GM21723 (cell line): ENCODE measurements around the gene ATP2B2.
"Not testable (repeated sequence)": the region's sequence is repeated elsewhere in the genome, so short reads cannot be mapped to it uniquely, and the experiment has no call there.

Experiments
- ATAC-seq: cut with Tn5 transposase; IDR thresholded peaks from one replicate; pipeline ENCODE4 v1.9.1; 2021; ENCODE audit warnings: mild to moderate bottlenecking, moderate library complexity; ENCODE audit not compliant: unreplicated experiment

ATP2B2 gene

DNA sequence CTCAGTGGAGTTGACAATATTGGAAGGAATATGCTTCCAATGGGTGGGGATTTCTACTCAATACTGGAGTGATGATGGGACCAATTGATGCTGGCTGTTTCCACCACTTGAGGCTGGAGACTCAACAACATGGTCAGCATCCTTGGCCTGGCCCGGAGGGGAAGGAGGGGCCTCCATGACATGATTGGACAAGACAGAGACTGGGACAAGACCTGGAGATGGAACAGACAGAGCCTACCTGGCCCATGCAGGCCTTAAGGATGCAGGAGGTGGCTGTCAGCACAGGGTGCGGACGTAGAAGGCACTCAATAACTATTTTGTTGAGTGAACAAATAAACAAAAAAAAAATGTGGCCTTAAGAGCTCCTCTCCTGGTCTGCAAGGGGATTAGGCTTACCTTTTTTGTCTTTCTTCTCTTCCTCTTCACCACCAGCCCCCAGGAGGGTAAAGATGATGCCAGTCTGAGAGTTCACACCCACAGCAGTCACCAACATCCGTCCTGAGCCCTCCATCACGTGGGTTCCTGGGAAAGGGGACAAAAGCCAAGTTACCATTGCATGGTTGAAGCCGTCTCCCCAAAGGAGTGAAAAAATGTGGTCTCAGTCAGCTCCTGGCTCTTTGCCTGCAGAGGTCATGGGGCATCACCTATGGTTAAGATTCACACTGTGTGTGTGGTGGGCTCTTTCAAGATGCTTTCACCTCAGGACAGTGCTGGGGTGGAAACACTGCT, 117.3 kb downstream of the ATP2B2 start:
- no peak for ATAC-seq

DNA sequence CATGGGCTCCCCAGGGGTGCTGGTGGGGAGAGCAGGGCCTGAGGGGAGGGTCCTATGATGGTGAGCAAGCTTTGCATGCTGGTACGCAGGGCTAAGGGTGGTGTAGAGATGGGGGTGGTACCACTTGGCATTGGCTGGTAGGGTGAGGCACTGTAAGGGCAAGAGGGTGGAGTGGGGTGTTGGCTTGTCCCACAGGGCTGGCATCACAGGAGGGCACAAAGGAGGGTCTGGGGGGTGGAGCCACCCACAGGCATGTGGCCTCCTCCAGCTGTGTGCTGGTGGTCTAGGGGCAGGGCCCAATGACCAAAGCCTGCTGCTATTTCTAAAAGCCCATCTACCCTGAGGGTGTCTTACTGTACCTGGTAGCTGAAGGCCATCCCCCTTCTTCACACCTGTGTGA, 119.3 kb downstream of the ATP2B2 start:
- no peak for ATAC-seq

DNA sequence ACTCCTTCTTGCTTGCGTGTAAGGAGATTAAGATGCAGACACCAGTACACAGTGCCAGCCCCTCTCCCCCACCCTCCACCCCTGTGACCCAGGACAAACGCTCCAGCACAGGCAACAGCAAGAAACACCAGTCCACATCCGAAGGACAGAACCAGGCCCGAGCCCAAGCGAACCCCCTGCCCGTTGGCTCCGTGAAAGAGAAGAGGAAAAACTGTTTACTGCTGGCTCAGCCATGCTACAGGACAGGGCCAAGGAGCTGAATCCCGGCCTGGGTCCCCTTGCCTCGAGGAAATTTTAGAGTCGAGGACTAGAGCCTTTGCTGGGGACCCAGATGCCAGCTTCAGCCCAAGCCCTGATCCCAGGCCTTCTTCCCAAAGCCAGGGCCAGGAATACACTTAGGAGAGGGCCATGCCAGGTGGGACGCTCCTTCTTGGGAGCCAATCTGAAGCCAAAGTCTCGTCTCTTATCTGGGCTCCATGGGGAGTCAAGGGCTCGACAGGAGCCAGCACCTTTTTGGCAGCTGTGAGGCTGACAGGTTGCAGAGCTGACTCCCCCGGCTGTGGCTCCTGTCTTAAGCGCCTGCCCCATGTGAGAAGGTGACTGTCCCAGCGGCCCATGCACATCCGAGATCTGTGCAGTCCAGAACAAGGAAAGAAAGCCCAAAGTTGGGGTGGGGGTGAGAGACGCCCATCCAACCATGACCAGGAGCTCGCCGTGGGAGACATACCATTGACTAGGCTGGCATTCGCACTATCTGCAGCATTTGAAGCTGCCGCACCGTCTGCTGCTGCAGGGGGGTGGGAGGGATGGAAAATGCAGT, 120.6 kb downstream of the ATP2B2 start:
- no peak for ATAC-seq

DNA sequence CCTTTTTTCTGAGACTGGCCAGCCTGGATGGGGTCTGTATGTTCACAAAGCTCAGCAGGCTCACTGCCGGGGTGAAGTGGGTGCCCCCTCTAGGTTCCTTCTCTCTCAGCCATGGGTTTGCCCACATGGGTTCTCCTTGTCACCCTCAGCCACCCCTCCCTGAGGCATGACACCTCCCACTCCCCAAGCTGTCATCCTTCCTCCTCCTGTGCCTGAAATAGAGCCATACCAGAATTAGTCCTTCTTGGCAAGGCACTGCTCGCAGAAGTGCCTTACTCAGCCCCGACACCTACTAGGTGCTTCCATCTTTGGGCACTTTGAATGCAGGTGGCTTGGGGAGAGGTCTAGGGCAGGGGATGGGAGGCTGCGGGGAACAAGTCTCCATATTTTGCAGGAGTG, 121.5 kb downstream of the ATP2B2 start:
- no peak for ATAC-seq

DNA sequence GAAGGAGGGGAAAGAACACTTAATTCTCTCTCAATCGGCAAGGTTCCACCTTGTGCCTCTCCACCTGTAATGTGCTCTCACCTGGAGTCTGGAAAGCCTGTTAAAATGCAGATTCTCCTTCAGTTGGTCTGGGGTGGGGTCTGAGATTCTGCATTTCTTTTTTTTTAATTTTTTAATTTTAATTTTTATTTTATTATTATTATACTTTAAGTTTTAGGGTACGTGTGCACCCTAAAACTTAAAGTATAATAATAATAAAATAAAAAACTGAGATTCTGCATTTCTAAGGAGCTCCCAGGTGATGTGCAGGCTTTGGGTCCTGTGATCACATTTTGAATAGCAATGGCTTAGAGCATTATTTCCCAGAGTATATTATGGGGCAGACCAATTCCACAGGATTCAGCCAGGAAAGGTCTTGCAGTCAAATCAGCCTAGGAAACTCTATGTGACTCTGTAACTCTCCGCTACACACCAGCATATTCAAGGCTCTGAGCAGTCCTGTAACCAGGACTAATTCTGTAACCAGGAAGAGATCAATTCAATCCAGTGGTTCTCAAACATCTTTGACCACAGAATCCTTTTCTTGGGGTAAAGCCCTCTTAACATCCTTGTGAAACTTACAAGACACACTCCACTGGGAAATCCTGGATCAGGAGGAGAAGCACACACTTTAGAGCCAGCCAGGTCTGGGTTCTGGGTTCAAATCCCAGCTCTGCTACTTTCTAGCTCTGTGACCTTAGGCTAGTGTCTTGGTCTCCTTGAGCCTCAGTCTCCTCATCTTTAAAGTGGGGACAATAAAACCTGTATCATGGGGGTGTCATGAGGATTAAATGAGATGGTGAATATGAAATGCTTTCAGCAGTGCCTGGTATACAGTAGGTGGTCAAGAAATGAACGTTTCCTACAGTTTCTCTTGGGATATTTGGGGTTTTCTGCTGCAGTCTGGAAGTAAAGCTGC, 122.2 kb downstream of the ATP2B2 start:
- ATAC-seq, result no peak

DNA sequence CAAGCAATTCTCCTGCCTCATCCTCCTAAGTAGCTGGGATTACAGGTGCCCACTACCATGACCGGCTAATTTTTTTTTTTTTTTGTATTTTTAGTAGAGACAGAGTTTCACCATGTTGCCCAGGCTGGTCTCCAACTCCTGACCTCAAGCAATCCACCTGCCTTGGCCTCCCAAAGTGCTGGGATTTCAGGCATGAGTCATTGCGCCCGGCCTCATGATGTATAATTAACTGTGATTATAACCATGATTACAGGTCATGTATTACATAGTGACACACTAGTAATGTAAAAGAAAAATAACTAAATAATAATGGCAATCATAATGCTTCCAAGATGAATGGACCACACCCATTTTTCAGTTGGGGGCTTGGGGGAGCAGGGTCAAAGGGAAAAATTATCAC, 122.9 kb downstream of the ATP2B2 start:
- ATAC-seq, result not testable (repeated sequence)

DNA sequence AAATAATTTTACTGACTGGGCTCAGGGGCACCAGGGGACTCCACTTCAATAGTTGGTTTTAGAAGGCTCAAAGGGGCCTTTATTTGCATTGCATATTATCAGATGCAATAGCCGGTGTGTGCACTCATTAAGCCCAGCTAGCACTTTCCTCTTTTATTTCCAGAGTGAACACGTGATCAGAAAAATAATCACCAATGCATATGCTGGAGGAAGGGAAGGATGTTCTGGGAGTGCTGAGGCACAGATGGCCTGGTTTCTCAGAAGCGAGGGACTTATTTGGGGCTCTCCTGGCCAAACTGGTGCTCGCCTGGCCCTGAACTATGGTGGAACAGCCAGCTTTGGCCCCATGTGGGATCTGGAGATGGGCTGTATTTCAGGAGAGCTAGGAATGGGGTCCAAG, 124.0 kb downstream of the ATP2B2 start:
- ATAC-seq, result no peak

DNA sequence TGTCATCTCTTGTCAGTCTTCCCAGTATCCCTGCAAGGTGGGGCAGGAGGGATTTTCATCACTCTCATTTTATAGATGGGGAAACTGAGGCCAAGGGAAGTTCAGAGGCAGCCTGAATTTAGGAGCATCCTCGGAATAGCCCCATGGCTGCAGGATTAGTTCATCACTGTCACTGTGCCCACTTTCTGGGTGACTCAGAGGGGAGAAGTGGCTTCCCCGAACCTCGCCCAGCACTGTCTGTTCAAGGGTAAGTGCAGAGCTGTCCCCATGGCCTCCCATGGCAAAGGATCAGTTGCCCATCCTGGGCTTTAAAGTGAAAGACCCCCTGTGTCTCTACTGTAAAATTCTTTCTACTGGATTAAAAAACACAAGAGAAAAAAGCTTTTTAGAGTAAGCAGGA, 124.5 kb downstream of the ATP2B2 start:
- no peak for ATAC-seq

DNA sequence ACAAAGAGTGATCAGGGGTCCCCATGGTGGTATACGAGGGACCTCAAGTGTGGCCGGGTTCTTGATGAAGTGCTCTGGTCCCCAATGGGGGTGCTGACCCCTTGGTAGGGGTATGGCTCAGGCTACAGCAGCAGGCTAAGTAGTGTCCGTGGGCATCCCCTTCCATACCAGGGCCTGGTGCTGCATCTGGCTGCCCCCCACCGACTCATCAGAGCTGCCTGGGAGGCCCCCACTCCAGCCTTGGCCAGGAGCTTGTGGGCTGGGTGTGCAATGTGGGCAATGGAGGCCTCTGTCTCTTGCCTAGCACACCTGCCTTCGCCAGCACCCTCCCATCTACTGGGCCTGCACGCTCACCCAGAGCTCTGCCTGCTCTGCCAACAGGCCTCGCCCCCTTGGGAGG, 125.4 kb downstream of the ATP2B2 start:
- ATAC-seq, result no peak

DNA sequence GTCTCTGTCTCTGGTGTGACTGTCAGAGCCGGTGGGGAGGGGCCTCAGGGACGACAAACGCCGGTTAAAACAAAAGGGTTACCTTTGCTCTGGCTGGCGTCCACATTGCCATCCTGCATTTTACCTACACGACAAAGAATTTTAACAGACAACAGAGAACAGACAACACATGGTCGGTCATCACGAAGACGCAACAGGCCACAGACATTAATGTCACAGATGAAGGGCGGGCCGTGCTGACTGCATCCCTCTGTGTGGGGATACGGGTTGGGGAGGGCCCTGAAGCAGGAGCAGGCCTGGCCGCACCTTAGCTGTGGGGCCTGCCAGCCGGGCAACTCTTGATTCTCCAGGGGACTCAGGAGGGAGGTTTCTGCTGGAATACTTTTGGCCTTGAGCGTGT, 126.2 kb downstream of the ATP2B2 start:
- ATAC-seq, result no peak

DNA sequence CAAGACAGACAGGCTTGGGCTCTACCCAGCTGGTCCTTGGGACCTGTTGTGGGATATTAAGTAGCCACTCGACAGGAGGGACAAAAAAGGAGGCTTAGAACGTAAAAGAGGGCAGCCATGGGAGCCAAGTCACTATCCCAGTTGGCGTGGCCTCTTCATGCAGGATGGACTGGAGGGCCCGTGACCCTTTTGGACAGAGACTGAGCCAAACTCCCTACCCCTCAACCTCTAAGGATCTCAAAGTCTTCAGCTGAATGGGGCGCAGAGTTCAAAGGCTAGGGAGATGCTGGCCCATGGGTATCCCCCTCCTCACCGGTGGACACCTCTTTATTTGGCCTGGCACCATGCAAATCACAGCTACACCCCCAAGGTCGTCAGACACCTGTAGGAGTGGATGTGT, 126.6 kb downstream of the ATP2B2 start:
- no peak for ATAC-seq

DNA sequence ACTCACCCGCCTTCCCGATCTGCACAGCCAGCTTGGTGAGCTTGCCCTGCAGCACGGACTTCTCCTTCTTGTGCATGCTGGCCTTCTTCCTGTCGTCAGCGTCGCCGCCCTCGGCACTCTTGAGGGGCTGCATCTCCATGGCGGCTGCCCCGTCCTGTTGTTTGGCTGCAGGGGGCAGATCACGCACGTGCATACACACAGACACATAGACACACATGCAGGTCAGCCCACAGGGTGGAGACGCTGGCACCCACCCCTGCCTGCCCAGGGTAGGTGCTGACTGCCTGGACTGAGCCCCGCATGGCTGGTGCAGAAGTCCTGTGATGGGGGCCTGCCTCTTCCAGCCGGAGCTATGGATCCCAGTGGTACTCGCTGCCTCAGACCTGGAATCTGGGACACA, 127.1 kb downstream of the ATP2B2 start:
- no peak for ATAC-seq

DNA sequence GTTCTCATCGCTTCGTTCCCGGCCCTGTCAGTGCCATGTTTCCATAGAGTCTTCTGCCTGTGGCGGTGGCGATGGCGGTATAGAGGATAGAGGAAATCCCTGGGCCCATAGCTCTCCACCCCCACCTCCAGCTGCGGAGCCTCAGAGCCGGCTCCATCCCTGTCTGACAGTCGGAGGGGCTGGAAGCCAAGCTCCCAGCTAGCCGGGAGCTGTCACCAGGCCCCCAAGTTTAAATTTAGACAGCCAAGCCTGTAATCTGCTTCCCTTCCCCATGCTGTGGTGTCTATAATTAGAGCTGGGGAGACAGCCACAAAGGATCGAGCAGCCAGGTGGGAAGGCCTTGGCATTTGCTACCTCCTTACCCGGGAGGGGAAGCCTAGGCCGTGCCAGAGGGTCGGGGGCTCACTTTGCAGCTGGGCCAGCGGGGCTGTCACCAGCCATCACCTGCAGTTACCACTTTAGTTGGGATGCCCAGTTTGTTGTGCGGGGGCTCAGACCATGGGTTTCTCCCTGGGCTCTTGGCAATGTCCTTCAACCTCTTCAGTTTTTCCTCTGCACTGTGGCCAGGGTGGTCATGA, 128.1 kb downstream of the ATP2B2 start:
- ATAC-seq, result no peak

DNA sequence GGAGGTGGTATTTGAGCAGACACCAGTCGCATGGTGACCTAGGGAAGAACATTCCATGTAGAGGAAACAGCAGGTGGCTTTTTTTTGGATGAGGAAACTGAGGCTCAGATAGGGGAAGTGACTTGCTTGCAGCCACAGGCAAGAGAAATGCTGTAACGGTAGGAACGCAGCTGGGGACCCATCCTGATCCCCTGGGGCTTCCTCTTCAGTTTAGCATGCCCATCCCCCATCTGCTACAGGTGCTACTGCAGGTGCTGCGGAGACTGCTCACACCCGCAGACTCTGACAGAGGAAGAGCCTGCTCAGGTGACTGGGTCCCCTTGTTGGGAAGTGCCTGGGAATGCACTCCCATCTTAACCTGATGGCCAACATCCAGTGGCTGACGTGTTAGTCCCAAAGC, 129.0 kb downstream of the ATP2B2 start:
- ATAC-seq, result no peak

DNA sequence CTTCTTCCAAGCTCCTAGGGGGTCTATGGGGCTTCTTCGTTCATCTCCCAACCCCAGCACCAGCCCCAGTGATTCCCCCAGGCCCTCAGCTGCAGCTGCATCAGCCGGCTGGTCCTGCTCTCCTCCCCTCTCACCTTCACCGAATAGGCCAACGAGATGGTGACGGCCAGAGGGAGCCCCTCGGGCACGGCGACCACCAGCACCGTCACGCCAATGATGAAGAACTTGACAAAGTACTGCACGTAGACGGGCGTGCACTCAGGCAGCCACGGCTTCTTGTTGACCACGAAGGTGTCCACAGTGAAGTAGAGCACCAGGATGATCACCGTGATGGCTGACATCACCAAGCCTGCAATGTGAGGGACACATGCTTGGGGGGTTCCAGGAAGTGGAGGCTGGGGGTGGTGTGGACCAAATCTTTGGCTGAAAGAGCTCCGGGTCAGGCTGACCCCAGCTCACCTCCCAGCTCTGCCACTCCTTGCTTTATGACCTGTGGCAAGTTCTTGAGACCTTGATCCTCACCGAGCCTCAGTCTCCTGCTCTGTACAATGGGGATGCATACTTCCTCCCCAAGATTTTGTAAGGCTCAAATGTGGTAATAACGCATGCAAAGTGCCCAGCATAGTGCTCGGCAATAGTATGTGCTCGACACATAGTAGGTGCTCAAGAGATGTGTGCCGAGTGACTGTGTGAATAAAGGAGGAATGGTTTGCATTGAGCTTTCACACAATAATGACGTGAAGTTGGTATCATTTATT, 129.9 kb downstream of the ATP2B2 start:
- ATAC-seq, result no peak

DNA sequence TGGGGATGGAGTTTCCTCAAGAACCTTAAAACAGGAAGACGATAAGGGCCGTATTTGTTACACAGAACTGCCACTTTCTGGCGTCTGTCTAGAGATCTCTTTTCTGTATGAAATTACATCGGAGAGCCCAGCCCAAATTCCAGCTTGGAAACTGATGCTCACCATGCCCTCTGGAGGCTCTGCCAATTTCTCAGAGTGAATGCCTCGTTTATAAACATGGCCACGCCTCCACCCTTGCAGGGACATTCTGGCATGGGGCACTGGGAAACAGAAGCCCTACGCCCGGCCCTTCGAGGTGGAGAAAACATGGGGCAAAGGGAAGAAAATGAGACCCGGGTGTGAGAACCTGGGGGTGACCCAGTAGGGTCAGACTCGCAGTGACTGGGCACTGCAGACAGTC, 131.1 kb downstream of the ATP2B2 start:
- no peak for ATAC-seq

DNA sequence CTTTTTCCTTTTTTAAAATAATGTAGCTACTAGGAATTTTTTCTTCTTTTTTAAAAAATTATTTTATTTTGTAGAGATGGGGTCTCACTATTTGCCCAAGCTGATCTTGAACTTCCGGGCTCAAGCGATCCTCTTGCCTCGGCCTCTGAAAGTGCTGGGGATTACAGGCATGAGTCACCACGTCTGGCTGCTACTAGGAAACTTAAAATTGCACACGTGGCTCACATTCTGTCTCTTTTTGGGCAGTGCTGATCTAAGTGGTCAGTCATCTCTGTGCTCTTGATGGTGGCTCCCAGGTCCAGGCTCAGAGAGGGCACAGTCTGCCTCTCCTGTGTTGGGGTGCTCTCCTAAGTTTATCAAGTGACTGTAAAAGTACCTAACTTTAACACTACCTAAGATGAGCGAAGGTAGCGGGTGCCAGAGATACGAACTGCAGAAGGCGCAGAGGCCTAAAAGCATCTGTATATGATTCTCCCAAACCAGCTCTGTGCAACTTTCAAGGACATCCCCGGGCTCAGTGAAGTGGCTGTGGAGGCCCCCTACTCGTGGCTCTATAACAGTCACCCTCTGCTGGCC, 131.6 kb downstream of the ATP2B2 start:
- no peak for ATAC-seq

DNA sequence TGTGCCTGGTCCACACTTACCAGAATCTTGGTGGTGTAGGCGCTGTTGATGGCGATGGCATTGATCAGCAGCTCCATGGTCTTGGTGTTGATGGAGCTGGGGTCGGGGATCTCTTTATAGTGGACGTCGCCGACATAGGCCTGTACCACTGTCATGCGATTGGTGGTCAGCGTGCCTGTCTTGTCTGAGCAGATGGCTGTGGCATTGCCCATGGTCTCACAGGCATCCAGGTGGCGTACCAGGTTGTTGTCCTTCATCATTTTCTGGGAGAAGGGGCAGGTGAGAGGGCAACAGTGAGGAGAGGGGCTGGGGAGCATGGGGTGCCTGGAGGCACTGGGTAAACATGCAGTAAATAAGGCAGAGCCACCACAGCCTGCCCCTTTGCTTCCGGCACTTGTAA, 133.6 kb downstream of the ATP2B2 start:
- no peak for ATAC-seq

DNA sequence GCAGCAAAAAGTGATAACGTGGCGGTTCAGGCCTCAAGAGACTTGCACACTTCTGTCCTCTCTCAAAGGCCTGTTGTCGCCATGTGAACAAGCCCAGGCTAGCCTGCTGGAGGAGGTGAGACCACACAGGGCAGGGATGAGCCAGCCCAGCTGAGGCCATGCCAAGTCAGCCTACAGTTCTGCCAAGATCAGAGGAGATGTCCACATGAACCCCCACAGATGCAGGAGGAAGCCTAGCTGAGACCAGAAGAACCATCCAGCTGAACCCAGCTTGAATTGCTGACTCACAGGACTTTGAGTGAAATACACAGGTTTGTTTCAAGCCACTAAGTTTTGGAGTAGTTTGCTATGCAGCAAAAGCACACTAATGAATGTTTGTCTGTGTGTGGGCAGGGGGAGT, 134.2 kb downstream of the ATP2B2 start:
- no peak for ATAC-seq

DNA sequence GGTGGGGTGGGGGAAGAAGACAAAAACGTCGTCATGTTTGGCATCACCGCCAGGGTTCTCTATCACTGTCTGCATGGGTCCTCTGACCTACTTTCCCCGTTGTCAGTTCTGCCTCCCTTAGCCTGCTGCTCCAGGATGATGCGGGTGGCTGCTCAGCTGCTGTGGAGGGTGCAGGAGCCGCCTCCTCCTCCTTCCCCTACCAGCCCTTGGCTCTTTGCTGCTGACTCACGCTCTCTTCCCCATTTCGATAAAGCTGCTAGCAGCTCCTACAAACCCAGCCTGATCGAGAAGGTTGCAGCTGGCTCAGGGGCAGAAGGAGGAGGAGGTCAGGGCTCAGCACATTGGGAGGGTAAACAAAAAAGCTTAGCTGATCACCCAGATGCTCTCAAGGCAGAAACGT, 135.0 kb downstream of the ATP2B2 start:
- no peak for ATAC-seq
